T47D (cell line): ENCODE data around the gene DENND1A.

ENCODE experiments used
- DNase-seq, 2 experiments: peaks; one replicate each; pipeline versions ENCODE4 v3.0.0 to v3.0.0-alpha.2; 2011 to 2012; ENCODE audit warnings: low read depth in 1 of 2, low spot score in 1 of 2
- JUND ChIP-seq: IDR thresholded peaks from 2 replicates; pipeline ENCODE4 v1.6.1; 2012; ENCODE audit warnings: low read depth
- in situ Hi-C: cut with HindIII; loops from 2 replicates; pipeline ENCODE4 v1.10.0; 2016; ENCODE audit warnings: low sequenced_read_pairs, low pct_unique_long_range_greater_than_20kb

The DENND1A gene

GRCh38 chr9:123556464-123557435, 373.2 kb downstream of the DENND1A start:
- in situ Hi-C loops, result no loop called here
- no peak for TF ChIP-seq JUND
- DNase-seq, result no peak

GRCh38 chr9:123555646-123556045, 374.3 kb downstream of the DENND1A start:
- in situ Hi-C loops, result no loop called here
- DNase-seq, result no peak
- TF ChIP-seq JUND, result no peak

GRCh38 chr9:123552530-123552929, 377.4 kb downstream of the DENND1A start:
- TF ChIP-seq JUND, result no peak
- DNase-seq, result no peak
- in situ Hi-C loops, result no loop called here

GRCh38 chr9:123551734-123552133, 378.2 kb downstream of the DENND1A start:
- no peak for TF ChIP-seq JUND
- no peak for DNase-seq
- in situ Hi-C loops, result no loop called here

- in situ Hi-C loops, result no loop called here
- TF ChIP-seq JUND, result no peak
- no peak for DNase-seq
These were observed 379.1 kb downstream of the DENND1A start for GRCh38 chr9:123550797-123551196.

GRCh38 chr9:123550012-123550411, 379.9 kb downstream of the DENND1A start:
- no peak for TF ChIP-seq JUND
- no peak for DNase-seq
- in situ Hi-C loops, result no loop called here

GRCh38 chr9:123548741-123549545, 381.0 kb downstream of the DENND1A start:
- DNase-seq, result no peak
- in situ Hi-C loops, result no loop called here
- no peak for TF ChIP-seq JUND

- TF ChIP-seq JUND, result no peak
- DNase-seq, result peak; percentile 37 to 63
- in situ Hi-C loops, result no loop called here
These were observed 385.7 kb downstream of the DENND1A start for GRCh38 chr9:123544007-123544827.

GRCh38 chr9:123543492-123543891, 386.4 kb downstream of the DENND1A start:
- no peak for TF ChIP-seq JUND
- in situ Hi-C loops, result no loop called here
- DNase-seq, result no peak

- TF ChIP-seq JUND, result no peak
- no peak for DNase-seq
- in situ Hi-C loops, result no loop called here
These were observed 387.3 kb downstream of the DENND1A start for GRCh38 chr9:123542435-123543225.

- TF ChIP-seq JUND, result no peak
- no peak for DNase-seq
- in situ Hi-C loops, result no loop called here
These were observed 388.5 kb downstream of the DENND1A start for GRCh38 chr9:123541411-123541810.
